OCI-LY1 (cell line): ENCODE results near the gene FAM24A.

Experiments
- CTCF ChIP-seq: fragments of 200-600 bp; sonication (generic), shearing (Covaris generic); IDR thresholded peaks from 2 replicates; pipeline ENCODE4 v1.5.1; 2017; ENCODE audit warnings: mild to moderate bottlenecking, antibody characterized with exemption, low read length, moderate library complexity, mixed read lengths
- EZH2 ChIP-seq: fragments of 200-600 bp; sonication (generic), shearing (Covaris generic); IDR thresholded peaks from 2 replicates; pipeline ENCODE4 v1.8.0; 2017; ENCODE audit warnings: borderline replicate concordance, mixed run types, mild to moderate bottlenecking, antibody characterized with exemption, low read length, moderate library complexity, mixed read lengths

DNA sequence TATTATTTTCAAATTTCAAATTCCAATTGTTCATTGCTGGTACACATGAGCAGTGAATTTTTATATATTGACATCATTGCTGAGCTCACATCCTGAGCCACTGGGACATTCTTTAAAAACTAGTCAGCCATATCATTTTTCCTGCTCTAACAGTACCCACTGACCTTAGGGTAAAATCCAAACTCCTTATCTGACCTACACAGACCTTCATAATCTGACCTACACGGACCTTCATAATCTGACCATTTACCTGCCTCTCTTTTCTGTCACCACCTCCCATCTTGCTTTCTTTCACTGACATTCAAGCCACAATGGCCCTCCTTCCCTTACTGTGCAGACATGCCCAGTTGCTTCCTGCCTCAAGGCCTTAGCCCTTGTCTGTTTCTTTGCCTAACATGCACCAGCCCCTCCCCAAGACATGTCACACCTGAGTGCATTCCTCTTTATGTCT lies 48.7 kb upstream of the FAM24A start:
- no peak for TF ChIP-seq CTCF
- no peak for TF ChIP-seq EZH2
